K562 (cell line): ENCODE measurements around the gene CHRND.

ENCODE experiments used
- BRF1 ChIP-seq: IDR thresholded peaks from 3 replicates; pipeline ENCODE4 v1.6.1; 2011; ENCODE audit warnings: borderline replicate concordance, mild to moderate bottlenecking; ENCODE audit not compliant: insufficient read length; ENCODE audit errors: extremely low read depth
- CHD2 ChIP-seq: IDR thresholded peaks from 2 replicates; pipeline ENCODE4 v1.6.1; 2011; ENCODE audit warnings: low read depth, low read length
- EGR1 ChIP-seq: fragments of 450-650 bp; conservative IDR thresholded peaks from 2 replicates; pipeline ENCODE4 v1.6.1; 2017; ENCODE audit warnings: mild to moderate bottlenecking
- GATAD2A ChIP-seq: fragments of 450-650 bp; IDR thresholded peaks from 2 replicates; pipeline ENCODE4 v1.6.1; 2017
- HNRNPUL1 ChIP-seq: fragments of 200-400 bp; formaldehyde crosslinking; IDR thresholded peaks from 2 replicates; pipeline ENCODE4 v1.6.1; 2017; ENCODE audit warnings: low read length
- KAT2B ChIP-seq: IDR thresholded peaks from one replicate; pipeline ENCODE4 v1.6.1; 2012; ENCODE audit warnings: low read depth, mild to moderate bottlenecking, control low read depth, inconsistent platforms, low read length, moderate library complexity
- SMAD2 ChIP-seq: fragments of 150-350 bp; IDR thresholded peaks from 2 replicates; pipeline ENCODE4 v1.6.1; 2014; ENCODE audit warnings: low read depth, mild to moderate bottlenecking, low read length
- U2AF1 ChIP-seq: fragments of 200-400 bp; formaldehyde crosslinking; optimal IDR thresholded peaks from 2 replicates; pipeline ENCODE3; 2017; ENCODE audit warnings: mild to moderate bottlenecking, low read depth, low read length, moderate library complexity
- ZNF184 ChIP-seq: sonication (generic); formaldehyde crosslinking; IDR thresholded peaks from 2 replicates; pipeline ENCODE4 v1.5.0; 2020; ENCODE audit warnings: missing genetic modification reagents

GRCh38 chr2:232494542-232494941, 31.4 kb upstream of the CHRND start:
- TF ChIP-seq U2AF1 (no peak), HNRNPUL1 (no peak), KAT2B (no peak), GATAD2A (no peak), EGR1 (no peak), ZNF184 (CRISPR knock-in tag) (no peak), SMAD2 (no peak), CHD2 (no peak), BRF1 (no peak)
